H9 (cell line): ENCODE results near the gene SPR. TPM values are rescaled to one million over a fixed set of nuclear protein-coding genes. Genes with fewer than 3 reads are reported as not detected.

Experiments used
- DNase-seq: peaks from one replicate; pipeline ENCODE4 v3.0.0-alpha.2; 2017
- H2AFZ ChIP-seq: one replicate; pipeline ENCODE4 v1.6.1; 2013; ENCODE audit warnings: mild to moderate bottlenecking, low read length, control low read depth, moderate library complexity
- H2AK5ac ChIP-seq: 2 replicates; pipeline ENCODE4 v1.6.1; 2013; ENCODE audit warnings: low read length, control low read depth, mixed read lengths; ENCODE audit not compliant: insufficient read length
- H2BK120ac ChIP-seq: one replicate; pipeline ENCODE4 v1.6.1; 2013; ENCODE audit warnings: low read depth, mild to moderate bottlenecking, low read length, control low read depth, inconsistent platforms; ENCODE audit not compliant: poor library complexity, severe bottlenecking
- H2BK12ac ChIP-seq: 2 replicates; pipeline ENCODE4 v1.6.1; 2013; ENCODE audit warnings: low read length, control low read depth, mixed read lengths, low read depth; ENCODE audit not compliant: insufficient read length
- H2BK15ac ChIP-seq: 2 replicates; pipeline ENCODE4 v1.6.1; 2013; ENCODE audit warnings: low read depth, low read length, control low read depth
- H2BK20ac ChIP-seq: one replicate; pipeline ENCODE4 v1.6.1; 2013; ENCODE audit warnings: low read depth, mild to moderate bottlenecking, low read length, control low read depth, inconsistent platforms; ENCODE audit not compliant: poor library complexity, severe bottlenecking
- H2BK5ac ChIP-seq: 2 replicates; pipeline ENCODE4 v1.6.1; 2013; ENCODE audit warnings: low read length, control low read depth, mixed read lengths; ENCODE audit not compliant: insufficient read length
- H3K14ac ChIP-seq: 2 replicates; pipeline ENCODE4 v1.6.1; 2013; ENCODE audit warnings: low read length, control low read depth; ENCODE audit not compliant: insufficient read depth
- H3K18ac ChIP-seq: 2 replicates; pipeline ENCODE4 v1.6.1; 2013; ENCODE audit warnings: low read depth, mild to moderate bottlenecking, mixed read lengths, low read length, control low read depth; ENCODE audit not compliant: insufficient read length
- H3K23ac ChIP-seq: 2 replicates; pipeline ENCODE4 v1.6.1; 2013; ENCODE audit warnings: low read length, control low read depth, mixed read lengths, low read depth; ENCODE audit not compliant: insufficient read length
- H3K23me2 ChIP-seq: 2 replicates; pipeline ENCODE4 v1.6.1; 2013; ENCODE audit warnings: low read depth, mild to moderate bottlenecking, mixed read lengths, low read length, control low read depth; ENCODE audit not compliant: insufficient read length, poor library complexity, severe bottlenecking
- H3K27ac ChIP-seq: 2 replicates; pipeline ENCODE4 v1.5.1; 2013; ENCODE audit warnings: low read length, control low read depth, mixed read lengths, low read depth; ENCODE audit not compliant: insufficient read length
- H3K27me3 ChIP-seq: 2 replicates; pipeline ENCODE4 v1.6.1; 2013; ENCODE audit warnings: low read length, control low read depth, inconsistent platforms; ENCODE audit not compliant: insufficient read depth
- H3K4ac ChIP-seq: 2 replicates; pipeline ENCODE4 v1.6.1; 2013; ENCODE audit warnings: low read depth, mild to moderate bottlenecking, control low read depth, inconsistent platforms, low read length, moderate library complexity
- H3K4me1 ChIP-seq: 2 replicates; pipeline ENCODE4 v1.6.1; 2013; ENCODE audit warnings: low read length, control low read depth, inconsistent platforms; ENCODE audit not compliant: insufficient read depth
- H3K4me2 ChIP-seq: 2 replicates; pipeline ENCODE4 v1.6.1; 2013; ENCODE audit warnings: low read length, control low read depth, mixed read lengths; ENCODE audit not compliant: insufficient read length, insufficient read depth
- H3K56ac ChIP-seq: 2 replicates; pipeline ENCODE4 v1.6.1; 2013; ENCODE audit warnings: low read depth, mild to moderate bottlenecking, mixed read lengths, low read length, control low read depth; ENCODE audit not compliant: insufficient read length
- H3K79me1 ChIP-seq: 2 replicates; pipeline ENCODE4 v1.6.1; 2013; ENCODE audit warnings: low read depth, mild to moderate bottlenecking, moderate library complexity, low read length, control low read depth, inconsistent platforms; ENCODE audit not compliant: insufficient read depth, poor library complexity, severe bottlenecking
- H3K79me2 ChIP-seq: 2 replicates; pipeline ENCODE4 v1.6.1; 2013; ENCODE audit warnings: low read length, control low read depth, inconsistent platforms; ENCODE audit not compliant: insufficient read depth
- H3K9ac ChIP-seq: 2 replicates; pipeline ENCODE4 v1.6.1; 2013; ENCODE audit warnings: low read length, control low read depth, mixed read lengths; ENCODE audit not compliant: insufficient read length; ENCODE audit errors: extremely low read depth
- H3K9me3 ChIP-seq: one replicate; pipeline ENCODE4 v1.6.1; 2013; ENCODE audit warnings: low read depth, low read length, inconsistent platforms; ENCODE audit not compliant: control insufficient read depth
- H3T11ph ChIP-seq: one replicate; pipeline ENCODE4 v1.6.1; 2013; ENCODE audit warnings: mild to moderate bottlenecking, low read length, control low read depth, inconsistent platforms
- H4K20me1 ChIP-seq: one replicate; pipeline ENCODE4 v1.6.1; 2013; ENCODE audit not compliant: control insufficient read depth, insufficient read length, insufficient read depth
- H4K5ac ChIP-seq: 2 replicates; pipeline ENCODE4 v1.6.1; 2013; ENCODE audit warnings: low read depth, mild to moderate bottlenecking, mixed read lengths, low read length, control low read depth; ENCODE audit not compliant: insufficient read length
- H4K8ac ChIP-seq: replicated peaks from 2 replicates; pipeline ENCODE4 v1.6.1; 2013; ENCODE audit warnings: low read length, control low read depth, mixed read lengths, low read depth; ENCODE audit not compliant: insufficient read length
- H4K91ac ChIP-seq: 2 replicates; pipeline ENCODE4 v1.6.1; 2013; ENCODE audit warnings: low read depth, mild to moderate bottlenecking, moderate library complexity, mixed read lengths, low read length, control low read depth; ENCODE audit not compliant: insufficient read length
- H3K27ac Mint-ChIP-seq, 3 experiments: 2 replicates in 2 of 3; 3 replicates in 1 of 3; pipeline ENCODE4 v1.8.0; 2020 to 2021; ENCODE audit warnings: mixed read lengths in 3 of 3, mild to moderate bottlenecking in 1 of 3, moderate library complexity in 1 of 3
- H3K27me3 Mint-ChIP-seq: 2 replicates; pipeline ENCODE4 v1.8.0; 2021; ENCODE audit warnings: low read depth, mild to moderate bottlenecking, moderate library complexity, mixed read lengths
- H3K36me3 Mint-ChIP-seq, 3 experiments: 2 replicates in 2 of 3; 3 replicates in 1 of 3; pipeline ENCODE4 v1.8.0; 2020 to 2021; ENCODE audit warnings: low read depth in 3 of 3, mixed read lengths in 3 of 3; ENCODE audit not compliant: insufficient read depth in 1 of 3
- H3K4me1 Mint-ChIP-seq, 2 experiments: 2 replicates each; pipeline ENCODE4 v1.8.0; 2020; ENCODE audit warnings: mixed read lengths in 2 of 2
- H3K4me3 Mint-ChIP-seq, 2 experiments: 2 replicates in 1 of 2; 3 replicates in 1 of 2; pipeline ENCODE4 v1.8.0; 2020 to 2021; ENCODE audit warnings: mild to moderate bottlenecking in 2 of 2, mixed read lengths in 2 of 2, moderate library complexity in 1 of 2
- H3K9me3 Mint-ChIP-seq, 2 experiments: 2 replicates in 1 of 2; 3 replicates in 1 of 2; pipeline ENCODE4 v1.8.0; 2020; ENCODE audit warnings: mild to moderate bottlenecking in 2 of 2, mixed read lengths in 2 of 2, moderate library complexity in 1 of 2
- WGBS: extraction: QIAGEN DNeasy Blood & Tissue Kit; methylation state at CpG from one replicate; pipeline ENCODE4 v1.1.7; 2013; ENCODE audit warnings: missing lambda C conversion rate, low lambda C conversion rate, mixed read lengths; ENCODE audit not compliant: insufficient read length; ENCODE audit errors: extremely low coverage; 5-methylcytosine and 5-hydroxymethylcytosine counted together
- total RNA-seq: library from RNA; stranded (reverse); gene quantifications from 2 replicates; pipeline ENCODE4 v1.2.1, GENCODE V29; 2021
- TF ChIP-seq, protein P1 (sequence below): fragments of 200-600 bp; sonication (generic); conservative IDR thresholded peaks from 3 replicates; pipeline ENCODE4 v1.8.0; 2021; ENCODE audit warnings: antibody characterized with exemption, mild to moderate bottlenecking

SPR gene
- total RNA-seq, 1 experiment from 2014 or later: 7.3 TPM

GRCh38 chr2:72921853-72922252 is 34.6 kb downstream of the SPR start:
- Histone ChIP-seq H2AK5ac (no peak overlapping the region), H3K4me2 (no peak overlapping the region), H2BK120ac (no peak overlapping the region), H2BK15ac (no peak overlapping the region), H3K27ac (no peak overlapping the region), H4K8ac (no peak overlapping the region), H3K79me1 (no peaks in the 10 kb centered on the region), H2BK12ac (no peak overlapping the region), H3K4ac (no peak overlapping the region), H3T11ph (no peak overlapping the region), H3K9ac (no peak overlapping the region), H2AFZ (no peak overlapping the region), H2BK20ac (no peak overlapping the region), H4K5ac (no peak overlapping the region), H2BK5ac (no peak overlapping the region), H4K91ac (no peak overlapping the region), H3K4me1 (peaks cover 5% of the 10 kb centered on the region), H3K23ac (no peak overlapping the region), H3K23me2 (peaks cover 32% of the 10 kb centered on the region), H3K27me3 (peaks cover 85% of the 10 kb centered on the region), H4K20me1 (no peaks in the 10 kb centered on the region), H3K56ac (no peak overlapping the region), H3K18ac (no peak overlapping the region), H3K79me2 (no peaks in the 10 kb centered on the region), H3K14ac (no peak overlapping the region), H3K9me3 (no peaks in the 10 kb centered on the region)
- Mint-ChIP-seq H3K27ac (no peak overlapping the region), H3K4me1 (peaks cover 21 to 37% of the 10 kb centered on the region in 2 experiments), H3K4me3 (peak overlapping the region in 1 of 2 experiments; percentile 5; a peak in 1 of 5 replicates), H3K27me3 (peaks cover 3% of the 10 kb centered on the region), H3K36me3 (peaks cover 0 to 7% (median 5%) of the 10 kb centered on the region in 3 experiments; a peak in 3 of 7 replicates), H3K9me3 (peaks cover 2 to 3% of the 10 kb centered on the region in 2 experiments; a peak in 2 of 5 replicates)
- peak; percentile 10 for DNase-seq
- WGBS: no CpG with 5 or more reads among the region's 1 CpG
- TF ChIP-seq, protein P1, sequence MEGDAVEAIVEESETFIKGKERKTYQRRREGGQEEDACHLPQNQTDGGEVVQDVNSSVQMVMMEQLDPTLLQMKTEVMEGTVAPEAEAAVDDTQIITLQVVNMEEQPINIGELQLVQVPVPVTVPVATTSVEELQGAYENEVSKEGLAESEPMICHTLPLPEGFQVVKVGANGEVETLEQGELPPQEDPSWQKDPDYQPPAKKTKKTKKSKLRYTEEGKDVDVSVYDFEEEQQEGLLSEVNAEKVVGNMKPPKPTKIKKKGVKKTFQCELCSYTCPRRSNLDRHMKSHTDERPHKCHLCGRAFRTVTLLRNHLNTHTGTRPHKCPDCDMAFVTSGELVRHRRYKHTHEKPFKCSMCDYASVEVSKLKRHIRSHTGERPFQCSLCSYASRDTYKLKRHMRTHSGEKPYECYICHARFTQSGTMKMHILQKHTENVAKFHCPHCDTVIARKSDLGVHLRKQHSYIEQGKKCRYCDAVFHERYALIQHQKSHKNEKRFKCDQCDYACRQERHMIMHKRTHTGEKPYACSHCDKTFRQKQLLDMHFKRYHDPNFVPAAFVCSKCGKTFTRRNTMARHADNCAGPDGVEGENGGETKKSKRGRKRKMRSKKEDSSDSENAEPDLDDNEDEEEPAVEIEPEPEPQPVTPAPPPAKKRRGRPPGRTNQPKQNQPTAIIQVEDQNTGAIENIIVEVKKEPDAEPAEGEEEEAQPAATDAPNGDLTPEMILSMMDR: no peak
